Fibroblast of pulmonary artery (primary cell): ENCODE results near the gene COX7A1.

Experiments used
- DNase-seq: peaks from one replicate; pipeline ENCODE4 v3.0.0-alpha.2; 2010; ENCODE audit warnings: low read depth
- H3K4me3 ChIP-seq: replicated peaks from 2 replicates; pipeline ENCODE4 v1.5.1; 2011; ENCODE audit warnings: low read depth, mild to moderate bottlenecking, control low read depth, low read length, moderate library complexity
- TF ChIP-seq, protein P1 (sequence below): IDR thresholded peaks from 2 replicates; pipeline ENCODE4 v1.5.1; 2011; ENCODE audit warnings: mild to moderate bottlenecking, control low read depth, low read length, inconsistent platforms; ENCODE audit errors: missing control alignments

COX7A1 gene

DNA sequence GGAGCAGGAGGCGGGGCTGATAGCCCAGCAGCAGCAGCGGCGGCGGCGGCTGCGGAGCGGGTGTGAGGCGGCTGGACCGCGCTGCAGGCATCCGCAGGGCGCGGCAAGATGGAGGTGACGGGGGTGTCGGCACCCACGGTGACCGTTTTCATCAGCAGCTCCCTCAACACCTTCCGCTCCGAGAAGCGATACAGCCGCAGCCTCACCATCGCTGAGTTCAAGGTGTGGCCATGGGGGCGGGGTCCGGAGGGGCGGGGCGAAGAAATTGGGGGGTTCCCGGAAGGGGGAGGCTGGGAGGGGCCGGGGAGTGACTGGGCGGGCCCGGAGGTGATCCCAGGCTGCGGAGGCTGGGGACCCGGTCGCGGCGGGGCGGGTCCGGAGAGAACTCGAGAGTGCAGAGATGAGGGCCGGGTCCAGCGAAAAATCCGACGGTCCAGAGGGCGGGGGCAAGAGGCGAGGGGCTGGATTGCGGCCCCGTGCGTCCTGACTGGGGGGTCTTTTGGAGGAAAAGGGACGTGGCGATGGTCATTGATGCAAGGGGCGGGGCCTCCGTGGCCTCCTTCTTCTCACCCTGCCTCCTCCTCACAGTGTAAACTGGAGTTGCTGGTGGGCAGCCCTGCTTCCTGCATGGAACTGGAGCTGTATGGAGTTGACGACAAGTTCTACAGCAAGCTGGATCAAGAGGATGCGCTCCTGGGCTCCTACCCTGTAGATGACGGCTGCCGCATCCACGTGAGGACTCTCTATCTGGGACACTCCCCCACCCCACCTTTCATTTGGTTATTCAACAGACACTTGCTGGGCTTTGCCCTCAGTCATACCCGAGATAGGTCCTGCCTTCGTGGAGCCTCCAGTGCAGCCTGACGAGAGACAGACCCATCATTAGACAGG, 36.5 kb downstream of the COX7A1 start, which contains the start of gene TBCB:
TSS of gene TBCB (plus strand) at position 16 of the 891 bp plus-strand sequence. CDS start at position 109, 93 bp downstream.
- TF ChIP-seq, protein P1, sequence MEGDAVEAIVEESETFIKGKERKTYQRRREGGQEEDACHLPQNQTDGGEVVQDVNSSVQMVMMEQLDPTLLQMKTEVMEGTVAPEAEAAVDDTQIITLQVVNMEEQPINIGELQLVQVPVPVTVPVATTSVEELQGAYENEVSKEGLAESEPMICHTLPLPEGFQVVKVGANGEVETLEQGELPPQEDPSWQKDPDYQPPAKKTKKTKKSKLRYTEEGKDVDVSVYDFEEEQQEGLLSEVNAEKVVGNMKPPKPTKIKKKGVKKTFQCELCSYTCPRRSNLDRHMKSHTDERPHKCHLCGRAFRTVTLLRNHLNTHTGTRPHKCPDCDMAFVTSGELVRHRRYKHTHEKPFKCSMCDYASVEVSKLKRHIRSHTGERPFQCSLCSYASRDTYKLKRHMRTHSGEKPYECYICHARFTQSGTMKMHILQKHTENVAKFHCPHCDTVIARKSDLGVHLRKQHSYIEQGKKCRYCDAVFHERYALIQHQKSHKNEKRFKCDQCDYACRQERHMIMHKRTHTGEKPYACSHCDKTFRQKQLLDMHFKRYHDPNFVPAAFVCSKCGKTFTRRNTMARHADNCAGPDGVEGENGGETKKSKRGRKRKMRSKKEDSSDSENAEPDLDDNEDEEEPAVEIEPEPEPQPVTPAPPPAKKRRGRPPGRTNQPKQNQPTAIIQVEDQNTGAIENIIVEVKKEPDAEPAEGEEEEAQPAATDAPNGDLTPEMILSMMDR = no peak
- peak within 1 kb of the TSS; percentile 94 for H3K4me3 ChIP-seq
- peak; percentile 25 for DNase-seq

DNA sequence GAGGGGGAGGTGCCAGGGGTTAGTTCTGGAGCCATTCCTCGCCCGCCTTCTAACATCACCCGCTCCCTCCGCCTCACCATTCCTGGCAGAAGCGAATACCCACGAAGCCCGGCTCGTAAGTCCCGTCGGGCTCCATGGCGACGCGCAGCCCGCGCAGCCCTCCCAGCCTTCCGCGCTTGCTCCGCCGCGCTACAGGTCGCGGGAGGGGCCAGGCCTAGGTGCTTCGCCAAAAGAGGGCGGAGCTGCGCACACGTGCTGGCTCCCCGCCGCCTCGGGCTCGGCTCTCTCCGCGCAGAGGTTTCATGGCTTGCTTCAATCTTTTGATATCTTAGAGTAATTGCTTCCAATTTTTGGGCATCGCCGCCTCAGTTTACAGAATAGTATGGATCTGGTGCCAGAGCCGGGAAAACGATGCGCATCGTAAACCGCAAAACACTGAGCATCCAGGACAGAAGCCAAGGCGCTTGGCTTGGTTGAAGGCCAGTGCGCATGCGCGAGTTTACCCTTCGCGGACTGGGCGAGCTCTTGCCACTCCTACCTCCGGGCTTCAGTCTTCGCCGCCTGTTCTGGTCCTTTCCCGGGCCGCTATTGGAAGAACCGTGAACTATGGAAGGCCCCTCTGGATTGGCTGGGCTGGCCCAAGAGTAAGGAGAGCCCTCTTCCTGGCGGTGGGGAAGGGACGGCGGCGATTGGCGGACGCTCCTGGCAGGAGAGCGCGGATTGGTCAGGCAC, 37.4 kb downstream of the COX7A1 start, which contains the start of gene POLR2I:
TSS of gene POLR2I (minus strand) at position 155 of the 732 bp plus-strand sequence. CDS start at position 136, 19 bp downstream.
- TF ChIP-seq, protein P1 = no peak
- peak within 1 kb of the TSS; percentile 94 for H3K4me3 ChIP-seq
- peak; percentile 100 for DNase-seq

DNA sequence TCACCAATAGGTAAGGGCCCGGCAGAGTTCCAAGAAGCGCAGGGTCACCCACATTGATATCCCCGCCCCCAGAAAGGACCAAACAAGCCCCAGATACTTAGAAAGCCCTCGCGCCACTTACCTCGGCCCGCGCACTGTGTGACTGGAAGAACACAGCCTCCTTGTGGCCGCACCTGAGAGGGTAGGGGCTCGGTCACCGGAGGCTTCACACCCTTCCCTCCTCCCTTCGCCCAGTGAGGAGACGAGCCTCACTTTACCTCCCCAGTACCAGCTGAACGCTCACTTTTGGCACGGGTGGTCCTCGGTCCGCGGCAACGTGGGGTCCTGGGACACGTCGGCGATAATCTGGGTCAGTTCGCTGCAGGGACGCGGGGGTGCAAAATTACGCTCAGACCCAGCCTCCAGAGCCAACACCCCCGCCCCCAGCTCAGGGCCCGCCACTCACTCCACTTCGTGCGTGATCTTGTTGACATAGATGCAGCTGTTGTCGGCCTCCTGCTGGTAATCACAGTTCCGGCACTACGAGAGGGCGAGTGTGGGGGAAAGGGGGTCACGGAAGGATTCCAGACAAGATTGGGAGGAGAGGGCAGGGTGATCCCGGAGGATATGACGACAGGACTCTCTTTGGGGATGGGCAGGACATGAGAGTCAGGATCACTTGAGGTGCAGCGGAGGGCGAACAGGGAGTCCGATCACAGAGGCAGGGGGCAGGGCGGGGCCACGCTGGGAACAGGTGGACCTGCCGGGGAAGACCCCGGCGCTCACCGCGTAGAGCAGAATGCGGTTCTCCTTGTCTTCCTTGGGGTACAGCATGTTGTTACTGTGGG, 38.1 kb downstream of the COX7A1 start:
- peak overlapping the region; percentile 94 for H3K4me3 ChIP-seq
- peak; percentile 29 for DNase-seq
- TF ChIP-seq, protein P1 = no peak

DNA sequence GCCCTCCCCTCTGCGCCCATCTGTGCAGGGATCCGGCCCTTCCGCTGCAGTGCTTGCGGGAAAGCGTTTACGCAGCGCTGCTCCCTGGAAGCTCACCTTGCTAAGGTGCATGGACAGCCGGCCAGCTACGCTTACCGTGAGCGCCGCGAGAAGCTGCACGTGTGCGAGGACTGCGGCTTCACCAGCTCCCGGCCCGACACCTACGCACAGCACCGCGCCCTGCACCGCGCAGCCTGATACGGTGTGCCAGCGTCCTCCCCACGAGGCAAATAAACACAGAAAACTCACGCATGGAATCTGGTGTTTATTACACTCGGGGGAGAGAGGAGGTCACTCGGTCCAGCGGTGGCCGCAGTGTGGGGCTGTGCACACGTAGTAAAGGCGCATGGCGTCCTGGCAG, 38.8 kb downstream of the COX7A1 start:
- TF ChIP-seq, protein P1 = no peak
- DNase-seq = no peak
- peak overlapping the region; percentile 94 for H3K4me3 ChIP-seq

DNA sequence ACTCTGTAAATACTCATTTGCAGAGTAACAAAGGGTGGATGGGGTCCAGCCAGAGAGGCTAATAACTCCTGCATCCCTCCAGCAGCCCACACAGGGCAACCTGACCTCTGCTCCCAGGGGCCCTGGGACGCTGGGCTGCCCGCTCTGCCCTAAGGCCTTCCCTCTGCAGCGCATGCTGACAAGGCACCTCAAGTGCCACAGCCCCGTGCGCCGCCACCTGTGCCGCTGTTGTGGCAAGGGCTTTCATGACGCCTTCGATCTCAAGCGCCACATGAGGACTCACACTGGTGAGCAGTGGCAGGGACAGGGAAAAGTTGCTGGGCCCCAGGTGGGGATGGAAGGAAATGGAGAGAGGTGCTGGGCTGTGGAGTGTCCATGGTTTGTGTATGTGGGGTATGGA, 39.6 kb downstream of the COX7A1 start:
- TF ChIP-seq, protein P1 = no peak
- no peak overlapping the region for H3K4me3 ChIP-seq
- no peak for DNase-seq

DNA sequence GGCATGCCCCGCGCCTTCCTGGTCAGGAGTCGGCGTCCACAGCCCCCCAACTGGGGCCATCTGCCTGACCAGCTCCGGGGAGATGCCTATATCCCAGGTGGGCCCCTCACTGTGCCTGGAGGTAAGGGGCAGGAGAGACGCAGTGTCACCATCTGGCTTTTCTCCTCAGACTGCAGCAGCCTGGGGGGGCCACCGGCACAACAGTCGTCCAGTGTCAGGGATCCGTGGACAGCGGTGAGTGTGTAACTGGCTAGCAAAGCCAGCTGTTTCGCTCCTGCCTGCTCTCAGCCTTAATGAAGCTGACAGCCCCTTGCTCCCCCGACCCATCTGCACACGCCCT, 41.1 kb downstream of the COX7A1 start:
- H3K4me3 ChIP-seq = no peak overlapping the region
- no peak for DNase-seq
- TF ChIP-seq, protein P1 = no peak
